HEK293T (cell line): ENCODE measurements around the gene CRNN.

ENCODE experiments used
- ARNT ChIP-seq: fragments of 450-650 bp; IDR thresholded peaks from 2 replicates; pipeline ENCODE4 v1.6.1; 2017; ENCODE audit warnings: mild to moderate bottlenecking
- FOXA1 ChIP-seq: fragments of 450-650 bp; IDR thresholded peaks from 2 replicates; pipeline ENCODE4 v1.6.1; 2016; ENCODE audit warnings: mild to moderate bottlenecking
- NFRKB ChIP-seq: fragments of 450-650 bp; IDR thresholded peaks from 2 replicates; pipeline ENCODE4 v1.6.1; 2016; ENCODE audit warnings: mild to moderate bottlenecking, moderate library complexity
- SP1 ChIP-seq: fragments of 450-650 bp; IDR thresholded peaks from 2 replicates; pipeline ENCODE4 v1.6.1; 2017
- SUZ12 ChIP-seq: fragments of 450-650 bp; IDR thresholded peaks from 2 replicates; pipeline ENCODE4 v1.6.1; 2016; ENCODE audit warnings: mild to moderate bottlenecking
- TARDBP ChIP-seq: fragments of 450-650 bp; IDR thresholded peaks from 2 replicates; pipeline ENCODE4 v1.6.1; 2016
- TF ChIP-seq, protein P1 (sequence below): fragments of 450-650 bp; IDR thresholded peaks from 2 replicates; pipeline ENCODE4 v1.6.1; 2016

DNA sequence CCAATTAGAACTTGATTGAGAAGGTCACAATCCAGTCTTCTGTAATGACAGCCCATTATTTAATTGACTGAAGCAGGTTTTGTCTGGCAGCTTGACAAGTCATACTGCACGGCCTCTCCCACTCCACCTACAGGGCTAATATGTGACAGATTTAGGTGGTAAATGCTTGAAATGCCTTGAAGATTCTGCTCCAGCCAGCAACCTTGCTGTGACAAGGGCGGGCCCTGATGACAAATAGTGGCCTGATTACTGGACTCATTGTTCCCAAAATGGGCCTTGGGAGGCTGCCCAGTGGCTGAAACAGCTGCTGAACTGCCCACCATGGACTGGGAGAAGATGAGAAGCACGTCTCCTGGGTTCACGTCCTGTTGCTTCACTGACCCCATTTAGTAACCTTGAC, 30.0 kb upstream of the CRNN start:
- TF ChIP-seq NFRKB, result no peak
- TF ChIP-seq SUZ12, result no peak
- no peak for TF ChIP-seq TARDBP
- TF ChIP-seq SP1, result no peak
- no peak for TF ChIP-seq FOXA1
- no peak for TF ChIP-seq ARNT
- TF ChIP-seq, protein P1, sequence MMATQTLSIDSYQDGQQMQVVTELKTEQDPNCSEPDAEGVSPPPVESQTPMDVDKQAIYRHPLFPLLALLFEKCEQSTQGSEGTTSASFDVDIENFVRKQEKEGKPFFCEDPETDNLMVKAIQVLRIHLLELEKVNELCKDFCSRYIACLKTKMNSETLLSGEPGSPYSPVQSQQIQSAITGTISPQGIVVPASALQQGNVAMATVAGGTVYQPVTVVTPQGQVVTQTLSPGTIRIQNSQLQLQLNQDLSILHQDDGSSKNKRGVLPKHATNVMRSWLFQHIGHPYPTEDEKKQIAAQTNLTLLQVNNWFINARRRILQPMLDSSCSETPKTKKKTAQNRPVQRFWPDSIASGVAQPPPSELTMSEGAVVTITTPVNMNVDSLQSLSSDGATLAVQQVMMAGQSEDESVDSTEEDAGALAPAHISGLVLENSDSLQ, result no peak
